A673 (cell line): Measurements from ENCODE around the gene LRGUK.

ENCODE experiments used
- CTCF ChIP-seq: fragments of 300-800, 200-600 bp; sonication (generic); conservative IDR thresholded peaks from 2 replicates; pipeline ENCODE4 v1.5.1; 2017; ENCODE audit warnings: low read depth, mild to moderate bottlenecking, antibody characterized with exemption, low read length, moderate library complexity, mixed read lengths
- EZH2 ChIP-seq: fragments of 200-600 bp; sonication (generic); IDR thresholded peaks from 2 replicates; pipeline ENCODE4 v1.6.1; 2017; ENCODE audit warnings: borderline replicate concordance, low read depth, mild to moderate bottlenecking, mixed read lengths, antibody characterized with exemption, low read length; ENCODE audit not compliant: poor library complexity, severe bottlenecking

DNA sequence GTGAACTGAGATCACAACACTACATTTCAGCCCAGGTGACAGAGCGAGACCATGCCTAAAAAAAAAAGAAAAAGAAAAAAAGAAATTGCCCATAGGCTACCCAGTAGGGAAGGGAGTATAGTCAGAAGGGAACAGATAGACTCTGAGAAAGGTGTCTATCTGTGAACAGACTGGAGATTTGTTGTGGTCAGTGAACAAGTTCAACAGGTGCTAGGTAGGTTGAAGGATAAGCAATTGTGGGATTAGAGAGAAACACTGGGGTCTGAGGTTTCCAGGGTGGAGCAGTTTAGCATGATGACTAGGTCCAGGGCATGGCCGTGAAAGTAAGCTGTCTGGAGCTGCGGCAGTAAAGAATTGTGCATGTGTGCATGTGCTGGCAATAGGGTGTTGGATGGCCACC lies 6.9 kb downstream of the LRGUK start:
- TF ChIP-seq CTCF (no peak), EZH2 (no peak)
